ENCODE data around the gene RAX2. TPM values are rescaled to one million over a fixed set of nuclear protein-coding genes. Genes with fewer than 3 reads are reported as not detected.
"Not testable (repeated sequence)": the region's sequence is repeated elsewhere in the genome, so short reads cannot be mapped to it uniquely, and the experiment has no call there.

The RAX2 gene
- not detected in 2 replicates for total RNA-seq

DNA sequence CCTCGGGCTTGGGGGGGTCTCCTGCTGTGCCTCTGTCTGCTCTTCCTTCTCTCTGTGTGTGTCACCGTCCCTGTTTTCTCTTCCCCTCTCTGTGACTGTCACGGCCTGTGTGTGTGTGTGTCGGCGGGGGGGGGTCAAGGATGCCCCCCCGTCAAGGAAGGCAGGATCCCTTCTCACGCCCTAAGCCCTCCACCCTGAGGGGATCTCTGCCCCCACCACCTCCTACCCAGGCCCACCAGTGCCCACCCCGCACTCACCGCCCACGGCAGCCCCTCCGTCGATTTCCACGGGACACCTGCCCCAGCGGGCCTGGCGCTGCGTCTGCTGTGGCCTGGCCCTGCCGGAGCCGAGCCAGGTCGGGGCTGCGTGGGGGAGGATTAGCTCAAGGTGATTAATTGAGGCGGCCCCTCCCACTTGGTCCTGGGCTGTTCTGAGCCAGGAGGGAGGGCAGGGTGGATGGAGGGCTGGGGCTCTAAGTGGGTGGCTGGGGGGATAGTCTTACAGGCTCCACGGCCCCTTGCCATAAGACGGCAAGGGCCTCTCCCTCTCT, at the start of gene RAX2:
TSS of gene RAX2 (minus strand) at position 323 of the 550 bp plus-strand sequence. CDS start 486 bp downstream, outside the sequence.
- no peak for DNase-seq (ENCODE audit: low read depth, low spot score)

DNA sequence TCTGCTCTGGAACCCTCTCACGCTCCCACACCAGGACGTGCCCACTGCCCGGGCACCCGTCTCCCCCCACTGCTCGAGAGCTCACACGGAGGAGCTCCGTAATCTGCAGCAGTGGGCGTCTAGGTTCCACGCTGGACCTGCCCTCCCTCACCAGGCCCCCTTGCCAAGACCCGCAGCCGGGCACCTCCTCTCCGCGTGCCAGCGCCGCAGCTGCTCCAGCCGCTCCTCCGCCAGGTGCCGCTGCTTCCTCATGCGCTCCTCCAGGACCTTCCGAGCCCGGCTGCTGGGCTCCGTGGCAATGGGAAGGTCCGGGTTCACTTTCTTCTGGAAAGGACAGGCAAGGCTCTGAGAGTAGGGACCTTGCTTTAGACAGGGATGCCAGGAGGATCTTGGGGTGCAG, 49.1 kb upstream of the RAX2 start:
- DNase-seq (ENCODE audit: low read depth, low spot score): no peak

DNA sequence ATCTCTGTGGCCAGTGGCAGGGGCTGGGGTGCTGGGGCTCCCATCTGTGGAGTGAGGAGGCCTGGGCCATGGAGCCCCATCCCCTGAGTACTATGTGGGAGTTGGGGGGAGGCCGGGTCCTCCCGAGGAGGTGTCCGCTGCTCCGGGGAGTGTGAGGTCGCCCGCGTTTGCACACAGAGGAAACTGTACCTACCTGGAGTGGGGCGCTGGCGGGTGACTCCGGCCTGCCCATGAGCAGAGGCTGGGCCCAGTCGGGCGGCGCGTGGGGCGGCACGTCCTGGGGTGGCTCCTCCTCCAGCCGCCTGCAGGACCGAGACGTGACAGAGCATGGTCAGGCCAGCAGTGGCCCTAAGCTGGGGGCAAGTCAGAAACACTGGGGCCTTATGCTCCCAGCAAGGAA, 48.0 kb upstream of the RAX2 start:
- no peak for DNase-seq (ENCODE audit: low read depth, low spot score)

DNA sequence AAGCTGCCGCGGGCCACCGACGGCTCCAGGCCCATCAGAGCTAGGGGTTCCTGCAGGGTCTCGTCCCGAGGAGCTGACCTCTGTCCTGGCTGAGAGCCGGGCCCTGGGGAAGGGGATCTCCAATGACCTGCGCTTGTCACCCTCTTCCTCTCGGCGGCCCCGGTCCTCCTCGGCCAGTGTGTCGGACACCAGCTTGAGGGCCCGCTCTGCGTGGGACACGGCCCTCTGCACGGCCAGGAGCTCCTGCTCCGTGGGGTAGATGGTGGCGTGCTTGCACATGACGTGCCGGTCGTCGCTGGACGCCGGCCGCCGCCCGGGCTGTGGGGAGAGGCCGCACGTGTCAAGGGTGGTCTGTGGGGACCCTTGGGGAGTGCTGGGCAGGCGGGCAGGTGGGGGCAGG, 46.9 kb upstream of the RAX2 start:
- DNase-seq (ENCODE audit: low read depth, low spot score): no peak

DNA sequence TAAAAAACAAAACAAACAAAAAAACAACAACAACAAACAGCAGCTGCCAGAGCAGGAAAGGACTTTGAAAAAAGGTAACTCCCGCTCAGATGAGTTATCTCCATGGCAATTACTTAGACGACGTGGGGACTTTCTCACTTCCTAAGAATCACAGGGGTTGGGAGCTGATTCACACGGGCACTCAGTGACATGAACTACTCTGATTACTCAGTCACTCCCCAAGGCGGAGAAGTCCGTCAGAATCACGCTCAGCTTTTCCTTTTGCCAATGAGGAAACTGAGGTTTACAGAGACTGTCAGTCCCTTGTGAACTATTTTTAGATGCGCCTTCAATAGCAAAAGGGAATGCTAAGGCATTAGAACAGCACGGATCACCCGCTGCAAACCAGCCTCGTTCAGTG, 46.4 kb upstream of the RAX2 start:
- DNase-seq (ENCODE audit: low read depth, low spot score): no peak

- no peak for DNase-seq (ENCODE audit: low read depth, low spot score)
These were observed 45.7 kb upstream of the RAX2 start for GRCh38 chr19:3817761-3818160.

GRCh38 chr19:3816566-3817218, 44.7 kb upstream of the RAX2 start:
- DNase-seq (ENCODE audit: low read depth, low spot score): no peak

DNA sequence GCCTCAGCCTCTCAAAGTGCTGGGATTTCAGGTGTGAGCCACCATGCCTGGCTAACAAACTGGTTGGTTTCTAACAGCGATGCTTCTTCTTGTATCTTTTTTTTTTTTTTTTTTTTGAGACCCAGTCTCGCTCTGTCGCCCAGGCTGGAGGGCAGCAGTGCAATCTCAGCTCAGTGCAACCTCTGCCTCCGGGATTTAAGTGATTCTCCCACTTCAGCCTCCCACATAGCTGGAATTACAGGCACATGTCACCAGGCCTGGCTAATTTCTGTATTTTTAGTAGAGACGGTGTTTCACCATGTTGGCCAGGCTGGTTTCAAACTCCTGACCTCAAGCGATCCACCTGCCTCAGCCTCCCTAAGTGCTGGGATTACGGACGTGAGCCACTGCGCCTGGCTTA, 44.1 kb upstream of the RAX2 start:
- DNase-seq (ENCODE audit: low read depth, low spot score): not testable (repeated sequence)

- no peak for DNase-seq (ENCODE audit: low read depth, low spot score)
These were observed 42.6 kb upstream of the RAX2 start for GRCh38 chr19:3814648-3815047.

GRCh38 chr19:3813473-3814392, 41.7 kb upstream of the RAX2 start:
- no peak for DNase-seq (ENCODE audit: low read depth, low spot score)

GRCh38 chr19:3810708-3811355, 38.8 kb upstream of the RAX2 start:
- no peak for DNase-seq (ENCODE audit: low read depth, low spot score)

DNA sequence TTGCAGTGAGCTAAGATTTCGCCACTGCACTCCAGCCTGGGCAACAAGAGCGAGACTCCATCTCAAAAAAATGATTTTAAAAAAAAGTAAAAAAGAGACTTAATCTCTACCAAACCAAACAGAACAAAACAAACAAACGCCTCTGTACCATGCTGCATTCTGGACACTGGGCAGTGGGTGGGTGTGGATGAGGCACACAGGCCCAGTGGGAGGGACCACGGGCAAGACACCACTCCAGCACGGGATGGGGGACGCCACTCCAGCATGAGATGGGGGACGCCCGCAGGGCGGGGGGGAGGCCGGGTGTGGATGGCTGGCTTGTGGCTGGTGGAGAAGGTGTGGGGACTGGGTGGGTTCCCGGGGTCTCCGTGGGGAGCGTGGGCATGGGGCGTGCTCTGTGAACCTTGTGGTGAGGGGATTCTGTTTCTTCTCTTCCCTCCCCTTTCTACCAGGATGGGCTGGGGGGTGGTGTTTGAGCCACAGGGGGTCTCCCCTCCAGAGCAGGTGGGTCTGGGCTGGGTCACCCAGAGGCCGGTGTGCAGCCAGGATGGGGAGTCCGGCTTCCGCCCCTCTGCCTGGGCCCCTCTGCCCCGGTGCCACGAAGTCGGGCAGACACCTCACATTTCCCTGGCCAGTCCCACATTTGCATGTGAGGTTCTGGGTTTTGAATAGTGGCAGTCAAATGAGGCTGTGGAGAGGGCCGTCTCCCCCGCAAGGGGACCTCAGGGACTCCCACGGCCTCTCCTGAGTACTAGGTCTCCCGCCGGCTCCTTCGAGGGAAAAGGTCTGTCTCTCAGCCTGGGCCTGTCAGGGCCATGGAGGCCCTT, 38.1 kb upstream of the RAX2 start:
- DNase-seq (ENCODE audit: low read depth, low spot score): no peak

GRCh38 chr19:3808420-3809143, 36.6 kb upstream of the RAX2 start:
- no peak for DNase-seq (ENCODE audit: low read depth, low spot score)

DNA sequence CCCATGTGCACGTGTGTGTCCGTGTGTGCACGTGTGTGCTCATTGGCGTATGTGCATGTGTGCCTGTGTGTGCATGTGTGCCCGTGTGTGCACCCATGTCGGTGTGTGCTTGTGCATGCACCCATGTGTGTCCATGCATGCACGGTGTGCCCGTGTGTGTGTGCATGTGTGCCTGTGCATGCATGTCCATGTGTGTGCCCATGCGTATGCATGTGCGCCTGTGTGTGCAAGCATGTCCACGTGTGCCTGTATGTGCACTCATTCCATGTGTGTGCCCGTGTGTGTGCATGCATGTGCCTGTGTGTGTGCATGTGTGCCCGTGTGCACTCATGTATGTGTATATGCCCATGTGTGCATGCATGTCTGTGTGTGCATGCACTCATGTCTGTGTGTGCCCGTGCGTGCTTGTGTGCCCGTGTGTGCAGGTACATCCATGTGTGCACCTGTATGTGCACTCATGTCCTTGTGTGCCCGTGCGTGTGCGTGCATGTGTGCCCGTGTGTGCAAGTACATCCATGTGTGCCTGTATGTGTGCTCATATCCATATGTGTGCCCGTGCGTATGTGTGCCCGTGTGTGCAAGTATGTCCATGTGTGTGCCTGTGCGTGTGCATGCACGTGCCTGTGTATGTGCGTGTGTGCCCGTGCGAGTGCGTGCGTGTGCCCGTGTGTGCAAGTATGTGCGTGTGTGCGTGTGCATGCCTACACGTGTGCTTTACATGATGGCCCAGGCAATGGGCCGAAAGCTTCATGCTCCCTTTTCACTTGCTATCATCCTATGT, 35.7 kb upstream of the RAX2 start:
- DNase-seq (ENCODE audit: low read depth, low spot score): no peak

DNA sequence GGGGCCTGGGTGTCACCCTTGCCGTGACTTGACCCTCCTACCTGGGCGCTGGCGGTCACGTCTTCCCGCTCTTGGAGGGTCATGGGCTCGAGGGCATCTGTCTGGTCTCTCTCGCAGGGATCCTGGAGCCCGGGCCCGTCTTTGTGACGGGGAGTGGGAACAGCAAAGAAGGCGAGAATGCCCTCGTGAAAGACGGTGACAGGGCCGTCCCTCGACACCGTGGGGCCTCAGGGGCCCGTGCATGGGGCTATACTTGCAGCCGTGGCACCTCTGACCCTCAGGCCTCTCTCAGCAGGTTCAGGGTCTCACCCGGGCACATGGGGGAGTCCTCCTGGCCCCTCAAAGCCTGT, 35.1 kb upstream of the RAX2 start:
- DNase-seq (ENCODE audit: low read depth, low spot score): no peak

- no peak for DNase-seq (ENCODE audit: low read depth, low spot score)
These were observed 33.8 kb upstream of the RAX2 start for GRCh38 chr19:3805859-3806258.

GRCh38 chr19:3804429-3804828, 32.4 kb upstream of the RAX2 start:
- DNase-seq (ENCODE audit: low read depth, low spot score): no peak

DNA sequence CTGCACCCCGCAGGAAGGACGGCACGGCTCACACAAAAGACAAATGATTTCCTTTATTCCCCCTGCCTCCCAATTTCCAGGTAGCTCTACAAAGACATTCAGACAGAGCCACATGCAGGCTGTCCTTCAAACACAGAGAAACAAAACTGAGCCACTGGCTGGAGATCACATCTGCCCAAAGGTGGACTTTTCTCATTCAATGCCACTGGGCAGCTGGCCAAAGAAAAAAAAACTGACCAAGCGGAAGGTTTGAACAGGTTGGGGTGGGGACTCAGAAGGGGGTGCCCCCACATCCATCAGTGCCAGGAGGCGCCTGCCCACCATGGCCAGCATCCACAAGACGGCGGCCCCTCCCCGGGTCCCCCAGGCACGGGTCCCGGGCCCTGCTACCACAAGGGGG, 32.0 kb upstream of the RAX2 start:
- DNase-seq (ENCODE audit: low read depth, low spot score): no peak

DNA sequence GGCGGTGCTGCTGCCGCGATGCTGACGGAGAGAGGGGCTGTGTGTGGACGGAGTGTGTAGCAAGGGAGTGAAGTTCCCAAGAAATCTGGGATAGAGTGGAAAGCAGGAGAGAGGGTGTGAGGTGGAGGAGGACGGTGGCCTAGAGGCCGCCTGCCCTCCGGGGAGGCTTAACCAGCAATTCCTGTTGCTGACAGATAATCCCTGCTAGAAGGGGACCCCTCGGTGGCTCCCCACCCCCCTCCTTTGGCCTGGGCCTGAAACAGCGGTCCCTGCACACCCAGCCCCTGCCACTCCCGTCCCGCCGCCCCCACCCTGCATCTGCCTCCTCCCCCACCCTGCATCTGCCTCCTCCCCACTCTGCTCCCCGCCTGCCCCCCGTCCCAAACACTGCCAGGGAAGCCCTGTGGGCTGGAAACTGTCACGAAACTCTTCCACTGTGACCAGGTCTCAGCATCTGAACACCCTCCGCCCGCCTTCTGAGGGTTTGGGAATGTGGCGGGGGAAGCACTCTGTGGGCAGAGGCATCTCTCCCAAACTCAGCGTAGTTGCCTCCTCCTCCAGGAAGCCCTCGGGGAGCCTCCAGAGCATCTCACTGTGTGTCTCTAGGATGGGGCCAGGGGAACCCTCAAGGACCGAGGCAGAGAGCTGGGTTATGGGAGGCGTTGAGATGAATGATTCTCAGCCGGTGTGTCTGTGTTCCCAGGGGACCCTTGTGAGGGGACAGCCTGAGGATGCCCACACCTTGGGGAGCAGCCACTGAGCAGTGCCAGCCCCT, 31.3 kb upstream of the RAX2 start:
- DNase-seq (ENCODE audit: low read depth, low spot score): no peak

Measured in pulmonary artery endothelial cell (primary cell).